Activated naive CD4-positive, alpha-beta T cell treated with anti-CD3 and anti-CD28 coated beads, Interleukin-2, amount 50 U/mL, for 72 hours (primary cell): ENCODE results near the gene THADA. TPM values are rescaled to one million over a fixed set of nuclear protein-coding genes. Genes with fewer than 3 reads are reported as not detected.

ENCODE experiments used
- ATAC-seq, 2 donors: fragments of 150-1000 bp; cut with Tn5 transposase; 2 replicates each; pipeline ENCODE4 v1.10.0; 2021; ENCODE audit warnings: mild to moderate bottlenecking in 2 of 2, moderate library complexity in 2 of 2
- DNase-seq, 2 donors: peaks; one replicate each; pipeline ENCODE4 v3.0.0; 2021 to 2022; ENCODE audit warnings: low spot score in 2 of 2
- H3K27ac Mint-ChIP-seq, 2 donors: one replicate each; pipeline ENCODE4 v1.8.0; 2022; ENCODE audit warnings: mild to moderate bottlenecking in 2 of 2, mixed read lengths in 2 of 2
- H3K36me3 Mint-ChIP-seq, 2 donors: one replicate each; pipeline ENCODE4 v1.8.0; 2022; ENCODE audit warnings: mixed read lengths in 2 of 2
- H3K9me3 Mint-ChIP-seq, 2 donors: one replicate each; pipeline ENCODE4 v1.8.0; 2022; ENCODE audit warnings: mixed read lengths in 2 of 2
- total RNA-seq, 2 donors: library from RNA; stranded (reverse); gene quantifications; one replicate each; pipeline ENCODE4 v1.2.3, GENCODE V29; 2022

The THADA gene
- total RNA-seq, 2 donors from 2014 or later, result 19.3 to 33.5 TPM

DNA sequence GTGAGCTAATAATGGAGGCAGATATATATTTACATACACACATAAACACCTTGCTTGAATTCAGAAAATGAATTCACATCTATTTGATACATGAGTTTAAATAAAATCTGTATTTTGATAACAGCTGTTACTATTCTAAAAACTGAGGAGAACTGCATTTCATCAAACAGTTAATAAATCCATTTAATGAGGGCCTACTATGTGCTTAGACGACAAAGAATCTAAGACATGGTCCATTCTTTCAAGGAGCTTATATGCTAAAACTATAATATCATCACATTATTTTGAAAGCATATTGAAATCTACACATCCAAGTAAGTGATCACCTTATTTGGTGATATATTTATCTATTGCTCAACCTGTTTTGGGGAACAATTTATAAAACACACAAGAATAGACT is 278.6 kb downstream of the THADA start:
- no peak for ATAC-seq
- H3K9me3 Mint-ChIP-seq, result no peaks in the 10 kb centered on the region
- peaks cover 0 to 4% of the 10 kb centered on the region in 2 donors for H3K36me3 Mint-ChIP-seq
- DNase-seq, result no peak
- H3K27ac Mint-ChIP-seq, result no peak overlapping the region

DNA sequence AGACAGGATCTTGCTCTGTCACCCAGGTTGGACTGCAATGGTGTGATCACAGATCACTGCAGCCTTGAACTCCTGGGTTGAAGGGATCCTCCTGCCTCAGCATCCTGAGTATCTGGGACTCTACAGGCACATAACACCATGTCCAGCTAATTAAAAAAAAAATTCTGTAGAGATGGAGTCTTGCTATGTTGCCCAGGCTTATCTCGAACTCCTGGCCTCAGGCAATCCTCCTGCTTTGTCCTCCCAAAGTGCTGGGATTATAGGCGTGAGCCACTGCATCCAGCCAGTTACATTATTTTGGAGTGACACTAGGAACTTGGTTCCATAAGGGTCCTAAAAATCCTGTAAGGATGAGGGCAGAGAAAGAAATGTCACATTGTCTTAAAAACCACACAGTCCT is 280.4 kb downstream of the THADA start:
- peak overlapping the region in 1 of 2 donors; percentile 23 for H3K27ac Mint-ChIP-seq
- ATAC-seq, result no peak
- no peaks in the 10 kb centered on the region for H3K9me3 Mint-ChIP-seq
- H3K36me3 Mint-ChIP-seq, result peaks cover 0 to 8% of the 10 kb centered on the region in 2 donors
- no peak for DNase-seq

DNA sequence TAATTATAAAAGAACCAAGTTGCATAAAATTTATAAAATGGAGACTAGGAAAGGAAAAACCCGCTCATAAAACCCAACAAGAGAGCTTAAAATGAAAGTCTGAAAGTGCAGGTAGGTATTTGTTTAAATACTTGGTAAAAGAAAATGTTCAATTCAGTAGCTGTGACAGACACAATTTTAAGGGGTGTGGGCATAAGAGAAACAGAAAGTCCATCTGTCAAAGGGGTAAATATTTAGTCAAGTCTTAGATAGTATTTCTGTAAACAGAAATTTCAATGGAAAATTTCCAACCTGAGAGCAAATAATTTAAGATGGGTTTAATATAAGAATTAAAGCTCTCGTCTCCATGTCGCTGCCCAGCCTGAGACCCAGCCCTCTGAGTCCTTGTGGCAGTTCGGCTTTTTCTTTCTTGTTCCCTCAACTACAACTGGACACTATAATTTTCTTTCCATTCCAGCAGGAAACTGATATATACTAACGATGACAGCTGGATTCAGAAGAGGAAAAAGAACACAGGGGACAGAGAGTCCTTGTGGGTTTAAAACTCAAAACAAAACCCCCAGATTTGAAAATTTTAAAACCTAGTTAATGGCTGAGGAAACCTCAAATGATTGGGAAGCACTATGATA is 281.4 kb downstream of the THADA start:
- no peak overlapping the region for H3K27ac Mint-ChIP-seq
- H3K36me3 Mint-ChIP-seq, result peaks cover 0 to 6% of the 10 kb centered on the region in 2 donors
- ATAC-seq (peak in 1 of 2 donors; percentile 72), DNase-seq (no peak)
- no peaks in the 10 kb centered on the region for H3K9me3 Mint-ChIP-seq

DNA sequence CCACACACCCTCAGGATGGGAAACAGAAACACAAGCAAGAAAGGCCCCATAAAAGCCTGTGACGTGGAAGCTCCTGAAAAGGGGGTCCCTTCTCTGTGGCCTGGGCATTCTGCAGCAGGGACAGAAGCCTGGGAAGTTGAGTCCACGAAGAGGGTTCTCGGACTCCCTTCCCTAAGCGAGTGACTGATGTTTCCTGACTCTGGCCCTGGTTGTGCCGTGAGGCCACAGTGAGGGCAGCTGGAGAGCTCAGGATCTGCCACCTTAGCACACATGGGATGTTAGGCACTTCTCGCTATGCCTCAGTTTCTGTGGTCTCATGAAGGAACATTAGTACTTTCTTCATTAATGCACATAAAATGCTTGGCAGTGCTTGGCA is 282.2 kb downstream of the THADA start:
- H3K36me3 Mint-ChIP-seq, result peaks cover 0 to 6% of the 10 kb centered on the region in 2 donors
- H3K27ac Mint-ChIP-seq, result no peak overlapping the region
- DNase-seq, result no peak
- ATAC-seq, result no peak
- no peaks in the 10 kb centered on the region for H3K9me3 Mint-ChIP-seq

DNA sequence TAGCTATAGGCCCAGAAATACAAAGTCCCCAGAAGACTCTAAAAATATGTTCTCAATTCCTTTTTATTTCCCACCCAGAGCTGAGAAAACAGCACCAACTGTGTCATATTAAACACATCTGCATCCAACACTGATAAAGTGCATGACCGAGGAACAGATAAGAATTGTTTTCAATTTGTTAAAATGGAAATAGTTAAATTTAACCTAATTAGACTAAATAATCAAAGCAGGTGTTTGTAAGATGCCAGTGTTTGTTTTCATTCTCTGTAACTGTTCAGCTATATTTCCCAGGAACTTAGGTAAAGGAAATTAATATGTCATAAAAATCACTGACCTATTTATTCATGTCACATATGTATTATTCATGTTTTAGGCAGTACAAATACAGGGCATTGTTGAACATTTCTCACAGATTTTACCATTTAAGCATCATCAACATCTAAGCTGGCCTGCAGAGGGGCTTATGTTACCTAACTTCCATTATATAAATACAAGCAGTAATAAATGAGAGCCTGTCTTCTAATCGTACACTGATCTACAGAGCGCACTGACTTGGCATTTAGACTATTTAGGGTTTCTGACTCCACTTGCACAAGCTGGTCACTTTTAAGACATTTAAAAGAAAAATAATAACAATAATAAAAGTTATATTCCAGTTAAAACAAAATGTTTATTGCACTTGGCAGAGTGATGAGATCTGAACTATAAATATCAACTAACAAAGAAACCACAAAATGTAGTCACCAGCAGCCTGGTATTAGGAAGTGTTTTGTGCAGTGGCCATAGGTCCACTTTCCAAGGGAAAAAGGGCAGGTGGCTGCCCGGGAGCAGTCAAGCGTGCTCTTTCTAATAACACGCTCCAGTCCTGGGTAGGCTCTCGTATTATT is 282.8 kb downstream of the THADA start:
- peaks cover 0 to 6% of the 10 kb centered on the region in 2 donors for H3K36me3 Mint-ChIP-seq
- DNase-seq, result no peak
- no peak for ATAC-seq
- H3K9me3 Mint-ChIP-seq, result no peaks in the 10 kb centered on the region
- H3K27ac Mint-ChIP-seq, result no peak overlapping the region

DNA sequence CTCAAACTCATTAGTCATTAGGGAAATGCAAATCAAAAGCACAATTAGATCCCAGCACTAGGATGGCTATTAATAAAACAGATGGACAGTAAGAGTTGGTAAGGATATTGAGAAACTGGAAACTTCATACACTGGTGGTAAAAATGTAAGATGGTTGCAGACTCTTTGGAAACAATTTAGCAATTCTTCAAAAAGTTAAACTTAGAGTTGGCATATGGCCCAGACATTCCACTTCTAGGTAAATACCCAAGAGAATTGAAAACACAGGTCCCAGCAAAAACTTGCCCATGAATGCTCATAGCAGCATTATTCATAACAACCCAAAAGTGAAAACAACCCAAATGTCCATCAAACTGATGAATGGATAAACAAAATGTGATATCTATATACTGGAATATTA is 284.6 kb downstream of the THADA start:
- no peak overlapping the region for H3K27ac Mint-ChIP-seq
- DNase-seq, result no peak
- ATAC-seq, result no peak
- H3K36me3 Mint-ChIP-seq, result peaks cover 0 to 6% of the 10 kb centered on the region in 2 donors
- no peaks in the 10 kb centered on the region for H3K9me3 Mint-ChIP-seq

DNA sequence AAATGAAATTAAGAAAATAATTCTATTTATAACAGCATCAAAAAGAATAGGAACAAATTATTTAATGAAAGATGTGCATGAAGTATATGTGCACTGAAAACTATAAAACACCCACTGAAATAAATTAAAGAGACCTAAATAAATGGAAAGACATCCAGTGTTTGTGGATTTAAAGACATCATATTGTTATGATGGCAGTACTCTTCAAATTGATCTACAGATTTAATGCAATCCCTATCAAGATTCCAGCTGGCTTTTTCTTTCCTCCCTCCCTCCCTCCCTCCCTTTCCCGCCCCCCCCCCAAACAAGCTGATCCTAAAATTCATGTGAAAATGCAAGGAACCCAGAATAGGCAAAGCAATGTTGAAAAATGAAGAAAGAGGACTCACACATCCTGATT is 285.9 kb downstream of the THADA start:
- ATAC-seq (no peak), DNase-seq (no peak)
- peaks cover 0 to 6% of the 10 kb centered on the region in 2 donors for H3K36me3 Mint-ChIP-seq
- no peak overlapping the region for H3K27ac Mint-ChIP-seq
- no peaks in the 10 kb centered on the region for H3K9me3 Mint-ChIP-seq

DNA sequence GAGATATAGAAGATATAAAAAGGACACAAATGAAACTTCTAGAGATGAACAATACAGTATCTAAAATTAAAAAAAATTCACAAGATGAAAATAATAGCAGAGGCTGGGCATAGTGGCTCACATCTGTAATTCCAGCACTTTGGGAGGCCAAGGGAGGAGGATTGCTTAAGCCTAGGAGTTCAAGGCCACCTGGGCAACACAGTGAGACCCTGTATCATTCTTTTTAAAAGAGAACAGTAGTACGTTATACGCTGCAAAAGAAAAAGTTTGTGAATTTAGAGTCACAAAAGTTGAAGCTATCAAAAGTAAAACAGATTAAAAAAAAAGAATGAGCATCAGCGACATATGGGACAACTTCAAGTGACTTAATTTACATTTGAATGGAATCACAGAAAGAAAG is 287.9 kb downstream of the THADA start:
- ATAC-seq (no peak), DNase-seq (no peak)
- peaks cover 4 to 6% of the 10 kb centered on the region in 2 donors for H3K36me3 Mint-ChIP-seq
- H3K9me3 Mint-ChIP-seq, result no peaks in the 10 kb centered on the region
- H3K27ac Mint-ChIP-seq, result no peak overlapping the region

DNA sequence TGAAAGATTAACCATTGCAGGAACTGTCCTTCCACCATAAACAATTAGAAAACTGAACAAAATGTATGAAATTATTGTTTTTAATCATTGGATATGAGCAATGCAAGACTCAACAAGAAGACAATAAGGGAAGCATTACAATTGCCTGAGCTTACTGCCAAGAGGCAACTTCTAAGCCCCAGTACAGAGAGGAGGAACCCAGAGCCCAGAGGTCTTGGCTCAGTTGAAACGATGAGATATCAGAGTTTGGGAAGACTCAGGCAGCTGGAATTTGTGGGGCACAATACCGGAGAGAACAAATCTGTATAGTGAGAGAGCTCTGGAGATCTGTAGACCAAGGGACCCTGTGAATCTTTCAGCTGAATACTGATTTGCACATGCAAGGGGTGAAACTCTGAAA is 288.8 kb downstream of the THADA start:
- Mint-ChIP-seq H3K27ac (no peak overlapping the region), H3K9me3 (no peaks in the 10 kb centered on the region), H3K36me3 (peaks cover 4 to 6% of the 10 kb centered on the region in 2 donors)
- no peak for ATAC-seq
- no peak for DNase-seq

DNA sequence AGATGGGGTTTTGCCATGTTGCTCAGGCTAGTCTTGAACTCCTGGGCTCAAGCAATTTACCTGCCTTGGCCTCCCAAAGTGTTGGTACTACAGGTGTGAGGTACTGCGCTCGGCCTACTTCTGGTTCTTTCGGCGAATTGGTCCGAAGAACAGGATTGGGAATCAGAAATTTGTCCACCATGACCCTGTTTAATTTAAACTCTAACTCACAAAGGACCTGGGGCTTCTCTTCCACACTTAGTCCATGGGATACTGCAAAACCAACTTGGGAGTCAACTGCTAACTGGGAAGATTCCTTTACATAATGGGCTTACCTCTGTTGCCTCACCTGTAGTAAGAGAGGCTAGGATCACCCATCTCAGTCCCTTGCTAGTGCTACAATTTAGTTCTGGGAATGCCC is 289.6 kb downstream of the THADA start:
- DNase-seq (no peak), ATAC-seq (no peak)
- H3K9me3 Mint-ChIP-seq, result no peaks in the 10 kb centered on the region
- peaks cover 4 to 6% of the 10 kb centered on the region in 2 donors for H3K36me3 Mint-ChIP-seq
- no peak overlapping the region for H3K27ac Mint-ChIP-seq

DNA sequence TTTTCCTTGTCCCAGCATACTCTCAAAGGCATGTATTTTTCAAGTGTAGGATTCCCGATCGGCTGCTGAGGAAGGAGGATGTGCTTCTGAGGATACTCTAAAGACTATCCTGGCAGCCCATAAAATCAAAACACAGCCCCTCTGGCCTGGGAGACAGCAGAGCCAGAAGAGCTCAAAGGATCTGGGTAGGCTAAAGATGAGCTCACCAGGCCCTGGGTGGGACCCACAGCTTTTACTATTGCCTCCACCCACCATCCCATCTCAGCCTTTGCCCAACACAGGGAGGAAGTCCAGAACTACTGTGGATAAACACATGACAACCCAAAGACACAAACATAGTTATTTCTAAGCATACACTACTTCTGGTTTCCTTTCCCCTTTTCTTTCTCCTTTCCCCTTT is 290.3 kb downstream of the THADA start:
- no peaks in the 10 kb centered on the region for H3K9me3 Mint-ChIP-seq
- H3K27ac Mint-ChIP-seq, result peak overlapping the region in 1 of 2 donors; percentile 59
- ATAC-seq, result no peak
- DNase-seq, result no peak
- H3K36me3 Mint-ChIP-seq, result peaks cover 2 to 4% of the 10 kb centered on the region in 2 donors

DNA sequence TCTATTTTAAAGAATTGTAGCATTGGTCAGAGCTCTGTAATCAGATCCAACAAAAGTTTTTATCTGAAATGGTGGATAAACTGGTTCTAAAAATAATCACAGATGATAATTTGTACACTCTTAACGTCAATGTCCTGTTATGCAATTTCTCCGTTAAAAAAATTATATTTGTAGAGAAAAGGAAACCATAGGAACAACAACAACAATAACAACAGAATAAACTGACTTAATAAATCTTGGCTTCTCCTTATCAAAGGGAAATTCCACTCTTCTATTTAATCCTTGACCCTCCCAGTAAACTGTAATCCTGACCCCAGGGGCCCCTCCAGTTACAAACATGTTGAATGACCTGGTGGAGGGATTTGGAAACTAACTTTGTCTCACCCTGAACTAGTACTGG is 290.8 kb downstream of the THADA start:
- Mint-ChIP-seq H3K9me3 (no peaks in the 10 kb centered on the region), H3K27ac (peak overlapping the region in 1 of 2 donors; percentile 59), H3K36me3 (peaks cover 0 to 4% of the 10 kb centered on the region in 2 donors)
- ATAC-seq (no peak), DNase-seq (no peak)

DNA sequence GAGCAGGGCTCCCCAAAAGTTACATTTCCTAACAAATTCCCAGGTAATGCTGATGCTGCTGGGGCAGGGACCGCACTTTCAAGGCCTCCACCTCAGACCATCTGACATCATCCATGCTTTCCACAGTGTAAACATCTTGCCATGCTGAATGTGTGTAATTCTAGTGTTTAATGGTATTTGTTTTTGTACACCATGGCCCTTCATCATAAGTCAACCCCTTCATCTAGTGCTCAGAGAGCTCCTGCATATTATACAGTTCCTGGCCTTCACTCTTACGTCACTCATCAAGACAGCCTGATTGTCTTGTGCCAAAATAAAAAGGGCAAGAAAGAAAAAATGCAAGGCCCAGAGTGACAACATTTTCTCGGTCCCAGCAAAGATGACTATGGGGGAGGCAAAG is 291.9 kb downstream of the THADA start:
- ATAC-seq, result no peak
- no peaks in the 10 kb centered on the region for H3K9me3 Mint-ChIP-seq
- H3K27ac Mint-ChIP-seq, result no peak overlapping the region
- peaks cover 0 to 4% of the 10 kb centered on the region in 2 donors for H3K36me3 Mint-ChIP-seq
- no peak for DNase-seq

DNA sequence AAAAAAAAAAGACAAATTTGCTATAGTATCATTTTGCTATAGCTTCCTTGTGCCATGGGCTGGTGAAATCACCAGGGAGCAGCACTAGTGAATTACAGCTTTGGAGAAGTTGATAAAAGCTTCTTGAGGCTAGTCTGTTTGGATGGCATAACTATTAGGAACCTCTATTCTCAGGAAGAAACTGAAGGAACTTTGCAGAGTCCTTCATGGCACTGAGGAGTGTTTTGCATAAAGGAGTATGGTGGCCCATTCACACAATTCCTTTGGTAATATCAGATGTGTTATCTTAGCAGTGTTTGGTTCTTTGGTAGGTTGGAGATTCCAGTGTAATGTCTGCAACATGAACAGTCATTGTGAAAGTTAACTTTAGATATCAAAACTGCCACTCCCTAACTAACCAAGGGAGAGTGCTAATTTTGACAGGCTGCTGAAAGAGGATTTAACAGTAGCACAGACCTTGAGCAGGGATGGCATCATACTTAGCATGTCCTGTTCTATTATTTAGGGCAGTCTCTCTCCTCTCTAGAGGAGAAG is 292.8 kb downstream of the THADA start:
- Mint-ChIP-seq H3K9me3 (no peaks in the 10 kb centered on the region), H3K36me3 (peaks cover 0 to 4% of the 10 kb centered on the region in 2 donors), H3K27ac (no peak overlapping the region)
- ATAC-seq (peak; percentile 29 to 58), DNase-seq (no peak)

DNA sequence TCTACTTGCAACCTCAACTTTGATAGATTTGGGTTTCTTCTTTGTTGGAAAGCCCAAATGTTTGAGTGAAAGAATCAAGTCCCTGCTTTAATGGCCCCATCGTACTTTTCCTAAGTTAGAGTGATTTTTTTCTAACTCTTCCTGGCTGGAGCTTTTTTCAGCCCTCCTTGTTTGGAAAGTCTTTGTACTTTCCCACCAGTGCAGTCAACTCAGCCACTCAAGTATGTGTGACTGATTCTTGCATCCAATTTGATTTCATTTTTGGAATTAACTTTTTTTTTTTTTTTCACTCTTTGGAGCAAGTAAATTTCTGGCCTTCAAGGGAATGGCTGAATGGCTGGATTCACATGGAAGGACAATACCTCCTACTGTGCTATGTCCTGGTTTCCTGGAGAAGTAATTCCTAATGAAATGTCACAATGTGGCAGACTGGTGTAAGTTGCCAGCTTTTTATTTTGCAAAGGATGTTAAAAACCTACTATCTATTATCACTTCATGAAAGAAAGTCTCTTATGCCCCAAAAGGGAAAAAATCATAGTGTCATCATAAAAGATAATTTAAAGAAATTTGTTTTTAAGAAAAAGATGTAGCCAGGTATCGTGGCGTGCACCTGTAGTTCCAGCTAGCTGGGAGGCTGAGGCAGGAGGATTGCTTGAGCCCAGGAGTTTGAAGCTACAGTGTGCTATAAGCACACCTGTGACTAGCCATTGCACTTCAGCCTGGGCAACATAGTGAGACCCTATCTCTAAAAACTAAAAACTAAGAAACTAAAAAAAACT is 293.5 kb downstream of the THADA start:
- ATAC-seq (no peak), DNase-seq (no peak)
- H3K9me3 Mint-ChIP-seq, result no peaks in the 10 kb centered on the region
- H3K36me3 Mint-ChIP-seq, result peaks cover 0 to 4% of the 10 kb centered on the region in 2 donors
- H3K27ac Mint-ChIP-seq, result no peak overlapping the region

DNA sequence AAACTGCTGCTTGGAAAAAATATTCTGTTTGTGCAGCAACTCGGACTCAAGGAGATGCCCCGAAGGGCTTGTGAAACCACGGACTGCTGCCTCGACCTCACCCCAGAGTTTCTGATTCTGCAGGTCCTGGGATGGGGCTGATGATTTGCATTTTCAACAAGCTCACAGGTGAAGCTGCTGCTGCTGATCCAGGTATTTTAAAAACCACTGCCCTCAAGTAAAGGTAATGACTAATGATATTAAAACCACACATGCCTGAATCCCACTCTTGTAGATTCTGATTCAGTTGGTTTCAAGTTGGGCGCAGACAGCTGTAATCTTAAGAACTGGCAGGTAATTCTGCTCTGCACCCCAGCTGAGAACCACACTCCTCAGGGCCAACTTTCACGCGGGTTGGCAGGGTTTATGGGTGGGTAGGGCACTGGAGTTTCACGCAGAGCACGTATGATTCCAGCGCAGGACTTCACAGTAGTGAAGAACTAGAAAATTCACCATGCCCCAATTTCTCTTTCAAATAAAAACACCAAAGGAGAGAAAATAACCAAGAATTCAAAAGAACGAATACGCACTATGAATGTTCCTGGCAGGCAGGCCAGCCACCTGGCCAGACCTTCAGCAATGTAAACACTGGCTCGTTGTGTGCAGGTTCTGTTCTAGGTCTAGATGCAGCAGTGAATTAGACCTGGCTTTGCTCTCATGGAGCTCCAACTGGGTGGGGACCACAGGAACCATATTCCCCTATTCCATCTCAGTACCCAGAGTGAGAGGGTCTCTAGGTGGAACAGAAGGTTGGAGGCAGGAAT is 294.9 kb downstream of the THADA start:
- ATAC-seq (no peak), DNase-seq (no peak)
- H3K9me3 Mint-ChIP-seq, result no peaks in the 10 kb centered on the region
- no peak overlapping the region for H3K27ac Mint-ChIP-seq
- H3K36me3 Mint-ChIP-seq, result peaks cover 0 to 4% of the 10 kb centered on the region in 2 donors
